Stimulated activated effector memory CD8-positive, alpha-beta T cell treated with anti-CD3 and anti-CD28 coated beads, Interleukin-12 subunit alpha, Interleukin-12 subunit beta, amount 100 ng/mL, for 72 hours (primary cell): ENCODE data around the gene PIGS.
"Not testable (repeated sequence)": the region's sequence is repeated elsewhere in the genome, so short reads cannot be mapped to it uniquely, and the experiment has no call there.

Source experiments
- ATAC-seq: fragments of 150-1000 bp; cut with Tn5 transposase; 2 replicates; pipeline ENCODE4 v1.10.0; 2021
- DNase-seq, 2 donors: peaks; one replicate each; pipeline ENCODE4 v3.0.0; 2021 to 2022; ENCODE audit warnings: low spot score in 2 of 2
- H3K27ac Mint-ChIP-seq: one replicate; pipeline ENCODE4 v1.8.0; 2022; ENCODE audit warnings: mild to moderate bottlenecking, mixed read lengths
- H3K36me3 Mint-ChIP-seq: one replicate; pipeline ENCODE4 v1.8.0; 2022; ENCODE audit warnings: mild to moderate bottlenecking, mixed read lengths
- H3K4me1 Mint-ChIP-seq: one replicate; pipeline ENCODE4 v1.8.0; 2022; ENCODE audit warnings: mixed read lengths
- H3K4me3 Mint-ChIP-seq: one replicate; pipeline ENCODE4 v1.8.0; 2022; ENCODE audit warnings: mild to moderate bottlenecking, mixed read lengths
- H3K9me3 Mint-ChIP-seq: one replicate; pipeline ENCODE4 v1.8.0; 2022; ENCODE audit warnings: mixed read lengths

PIGS gene

DNA sequence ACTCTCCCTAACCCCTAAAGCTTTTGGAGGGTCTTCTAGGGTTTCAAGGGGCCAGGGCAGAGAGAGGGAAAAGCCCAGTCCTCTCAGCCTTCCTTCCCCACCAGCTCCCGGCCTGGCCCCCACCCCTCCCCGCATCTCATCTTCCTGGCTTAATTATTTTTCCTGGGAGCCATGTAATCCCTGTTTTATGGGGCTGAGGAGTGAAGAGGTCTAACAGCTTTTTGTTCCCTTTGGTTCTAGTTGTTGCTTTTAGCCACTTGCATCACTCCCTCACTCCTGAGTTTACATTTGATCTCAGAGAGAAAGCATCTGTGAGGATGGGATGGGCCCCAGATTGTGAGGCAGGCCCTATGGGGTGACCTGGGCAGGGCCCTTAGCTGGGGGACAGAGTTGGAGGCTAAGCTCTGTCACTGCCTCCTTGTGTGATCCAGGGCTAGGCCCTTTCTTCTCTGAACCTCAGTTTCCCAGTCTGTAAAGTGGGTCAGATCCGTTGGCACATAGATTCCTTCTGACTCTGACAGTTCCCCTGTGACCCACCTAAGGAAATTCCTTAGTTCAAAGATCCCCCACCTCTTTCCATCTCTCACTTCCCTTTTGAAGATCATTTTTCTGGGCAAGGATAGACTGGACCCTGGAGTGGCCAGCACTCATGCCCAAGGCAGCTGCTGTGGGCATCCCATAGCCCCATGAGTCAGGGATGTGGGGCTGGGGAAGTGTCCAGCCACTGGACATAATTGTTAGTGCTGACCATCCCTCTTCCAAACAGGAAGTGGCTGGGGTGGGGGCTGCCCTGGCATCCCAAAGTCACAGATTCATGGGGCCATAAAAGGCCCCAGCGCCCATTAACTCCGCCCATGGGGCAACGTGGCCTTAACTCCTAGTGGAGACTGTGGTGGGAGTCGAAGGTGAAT is 39.0 kb downstream of the PIGS start:
- no peak for DNase-seq
- ATAC-seq: no peak
- H3K4me1 Mint-ChIP-seq: peaks cover 5% of the 10 kb centered on the region
- H3K36me3 Mint-ChIP-seq: no peaks in the 10 kb centered on the region
- no peak overlapping the region for H3K27ac Mint-ChIP-seq
- no peaks in the 10 kb centered on the region for H3K9me3 Mint-ChIP-seq
- H3K4me3 Mint-ChIP-seq: no peak overlapping the region

DNA sequence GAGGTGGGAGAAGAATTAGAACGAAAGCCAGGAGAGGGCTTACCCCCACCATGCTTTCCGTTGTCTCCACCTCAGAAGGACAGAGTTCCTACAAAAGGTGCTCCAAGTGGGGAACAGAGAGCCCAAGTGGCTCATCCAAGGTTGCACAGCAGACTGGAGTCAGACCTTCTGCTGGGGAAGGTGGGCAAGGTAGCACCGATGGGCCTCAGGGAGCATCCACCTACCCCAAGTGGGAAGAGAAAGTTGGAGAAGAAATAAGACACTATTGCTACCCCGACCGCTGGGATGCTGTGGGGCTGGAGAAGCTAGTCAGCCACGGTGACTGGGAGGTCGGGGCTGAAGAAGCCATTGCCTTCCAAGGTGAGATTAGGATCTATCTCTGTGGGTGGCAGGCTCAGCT is 40.4 kb downstream of the PIGS start:
- no peaks in the 10 kb centered on the region for H3K9me3 Mint-ChIP-seq

DNA sequence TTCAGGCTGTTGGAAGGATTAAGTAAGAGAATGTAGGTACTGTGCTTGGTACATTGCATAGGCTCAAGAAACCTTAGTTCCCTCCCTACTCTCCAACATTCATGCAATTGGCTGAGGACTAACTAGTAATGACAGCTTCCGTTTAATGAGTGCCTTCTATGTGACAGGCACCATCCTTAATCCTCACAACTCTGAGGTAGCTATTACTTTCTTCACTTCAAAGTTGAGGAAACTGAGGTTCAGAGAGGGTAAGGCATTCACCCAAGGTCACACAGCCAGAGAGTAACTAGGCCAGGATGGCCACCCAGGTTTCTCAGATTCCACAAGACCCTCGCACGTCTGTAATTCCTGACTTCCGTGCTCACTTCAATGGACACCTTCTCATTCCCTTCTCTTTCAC is 41.1 kb downstream of the PIGS start:
- no peak overlapping the region for H3K27ac Mint-ChIP-seq
- ATAC-seq: no peak
- H3K9me3 Mint-ChIP-seq: no peaks in the 10 kb centered on the region
- no peak for DNase-seq
- no peak overlapping the region for H3K4me3 Mint-ChIP-seq
- peaks cover 5% of the 10 kb centered on the region for H3K4me1 Mint-ChIP-seq
- H3K36me3 Mint-ChIP-seq: no peaks in the 10 kb centered on the region

More for the DNA sequence above, 40.4 kb downstream of the PIGS start:
- ATAC-seq: no peak
- H3K27ac Mint-ChIP-seq: no peak overlapping the region
- no peak overlapping the region for H3K4me3 Mint-ChIP-seq
- peaks cover 5% of the 10 kb centered on the region for H3K4me1 Mint-ChIP-seq
- no peak for DNase-seq
- no peaks in the 10 kb centered on the region for H3K36me3 Mint-ChIP-seq

DNA sequence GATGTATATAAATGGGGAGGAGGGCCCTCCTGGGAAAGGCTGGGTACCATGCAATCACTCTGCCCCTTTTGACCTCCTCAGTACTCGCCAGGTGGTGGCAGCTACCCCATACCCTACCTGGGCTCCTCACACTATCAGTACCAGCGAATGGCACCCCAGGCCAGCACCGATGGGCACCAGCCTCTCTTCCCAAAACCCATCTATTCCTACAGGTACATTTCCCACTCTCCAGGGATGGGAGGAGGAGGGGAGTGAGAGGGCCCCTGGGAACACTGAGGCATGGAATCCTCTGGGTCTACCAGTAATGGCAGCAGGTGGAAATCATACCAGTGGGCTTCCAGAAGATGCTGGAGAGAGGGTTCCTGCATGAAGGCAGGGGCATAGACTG is 42.3 kb downstream of the PIGS start:
- Mint-ChIP-seq H3K9me3 (no peaks in the 10 kb centered on the region), H3K36me3 (no peaks in the 10 kb centered on the region), H3K4me3 (no peak overlapping the region), H3K27ac (no peak overlapping the region), H3K4me1 (peaks cover 5% of the 10 kb centered on the region)
- ATAC-seq: no peak
- DNase-seq: no peak

DNA sequence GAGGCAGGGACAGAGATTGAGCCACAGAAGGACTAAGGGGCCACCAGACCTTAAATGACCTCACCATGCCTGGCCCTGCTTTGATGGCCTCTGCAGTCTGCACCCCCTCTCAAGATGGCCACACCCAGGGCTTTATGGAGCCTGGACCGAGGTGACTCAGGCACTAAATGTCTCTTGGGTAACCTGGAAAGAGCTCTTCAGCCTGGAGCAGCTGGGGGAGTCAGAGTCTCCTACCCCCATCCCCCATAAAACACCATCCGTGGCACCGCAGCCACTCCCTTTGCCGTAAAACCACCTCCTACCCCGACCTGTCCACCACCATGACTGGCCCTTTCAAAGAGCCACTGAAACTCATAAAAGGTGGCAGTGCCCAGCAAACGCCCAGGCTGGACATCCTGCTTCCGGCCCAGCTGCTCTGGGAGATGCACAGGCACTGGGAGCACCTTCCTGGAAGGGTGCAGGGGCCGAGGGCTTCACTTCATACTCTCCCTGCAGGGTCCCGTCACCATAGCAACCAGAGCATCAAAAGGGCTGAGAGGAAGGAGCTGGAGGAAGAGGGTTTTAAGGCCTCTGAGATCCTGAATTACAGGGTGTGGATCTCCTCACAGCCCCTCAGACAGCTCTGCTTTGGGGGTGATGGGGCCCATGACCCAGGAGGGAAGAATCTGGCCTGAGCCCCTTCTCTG is 42.9 kb downstream of the PIGS start:
- Mint-ChIP-seq H3K4me1 (peaks cover 2% of the 10 kb centered on the region), H3K36me3 (no peaks in the 10 kb centered on the region), H3K4me3 (no peak overlapping the region), H3K27ac (peak overlapping the region; percentile 32), H3K9me3 (no peaks in the 10 kb centered on the region)
- no peak for ATAC-seq
- DNase-seq: no peak

DNA sequence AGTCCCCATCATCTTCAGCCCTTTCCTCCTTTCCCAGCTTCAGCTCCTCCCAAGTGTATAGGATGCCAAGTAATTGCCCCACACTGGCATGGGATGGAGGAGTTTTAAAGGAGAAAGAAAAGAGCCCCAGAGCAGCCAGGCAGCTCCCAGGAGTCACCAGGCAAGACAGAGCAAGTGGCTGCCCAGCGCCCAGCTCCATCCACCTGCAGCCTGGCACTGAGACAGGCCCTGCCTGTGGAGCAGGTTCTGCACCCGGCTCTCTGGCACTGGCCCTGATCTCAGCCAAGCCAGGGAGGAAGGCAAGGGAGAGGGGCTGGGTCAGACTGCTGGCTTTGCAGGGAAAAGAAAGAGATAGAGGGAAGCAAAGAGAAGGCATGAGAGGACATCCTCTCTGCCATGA is 43.5 kb downstream of the PIGS start:
- DNase-seq: no peak
- no peak for ATAC-seq
- no peaks in the 10 kb centered on the region for H3K36me3 Mint-ChIP-seq
- peak overlapping the region; percentile 32 for H3K27ac Mint-ChIP-seq
- H3K9me3 Mint-ChIP-seq: no peaks in the 10 kb centered on the region
- no peak overlapping the region for H3K4me3 Mint-ChIP-seq
- no peaks in the 10 kb centered on the region for H3K4me1 Mint-ChIP-seq

DNA sequence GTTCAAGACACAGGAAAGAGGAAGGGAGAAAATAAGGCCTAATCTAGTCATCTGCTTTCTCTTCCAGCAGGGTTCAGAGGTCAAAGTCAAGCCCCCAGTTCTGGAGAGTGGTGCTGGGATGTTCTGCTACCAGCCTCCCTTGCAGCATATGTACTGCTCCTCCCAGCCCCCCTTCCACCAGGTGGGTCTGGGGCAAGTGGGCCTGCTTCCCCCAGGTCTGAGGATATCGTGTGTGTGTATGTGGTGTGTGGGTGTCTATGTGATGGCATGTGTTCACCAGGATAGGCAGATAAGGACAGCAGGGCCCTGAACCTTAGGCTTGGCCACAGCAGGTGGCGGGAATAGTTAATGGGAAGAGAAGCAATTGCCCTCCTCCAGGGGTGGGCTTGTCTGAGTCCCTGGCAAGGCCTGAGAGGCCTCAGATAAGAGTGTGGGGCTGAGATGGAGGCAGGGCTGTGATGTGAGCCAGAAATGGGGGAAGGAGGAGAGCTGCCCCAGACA is 44.1 kb downstream of the PIGS start:
- Mint-ChIP-seq H3K4me1 (no peaks in the 10 kb centered on the region), H3K27ac (no peak overlapping the region), H3K36me3 (no peaks in the 10 kb centered on the region), H3K4me3 (no peak overlapping the region), H3K9me3 (no peaks in the 10 kb centered on the region)
- no peak for DNase-seq
- no peak for ATAC-seq

DNA sequence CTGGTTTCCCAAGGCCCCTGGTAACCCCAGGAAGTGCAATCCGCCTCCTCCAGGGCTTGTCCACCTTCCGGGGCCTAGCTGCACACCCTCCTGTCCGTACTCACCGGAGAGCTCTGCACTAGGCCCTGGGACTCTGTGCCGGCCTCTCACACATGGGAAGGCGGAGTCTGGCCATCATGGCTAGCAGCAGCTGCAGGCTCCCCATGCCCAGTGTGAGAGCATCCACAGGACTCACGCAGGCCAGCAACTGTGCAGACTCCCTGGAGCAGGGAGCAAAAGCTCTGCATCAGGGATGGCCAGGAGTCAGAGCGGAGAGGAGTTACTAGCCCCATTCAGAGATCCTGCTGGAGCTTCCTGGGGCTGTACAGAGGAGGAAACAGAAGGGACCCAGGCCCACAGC is 44.9 kb downstream of the PIGS start:
- DNase-seq (no peak), ATAC-seq (no peak)
- H3K36me3 Mint-ChIP-seq: no peaks in the 10 kb centered on the region
- peak overlapping the region; percentile 68 for H3K27ac Mint-ChIP-seq
- no peak overlapping the region for H3K4me3 Mint-ChIP-seq
- H3K4me1 Mint-ChIP-seq: no peaks in the 10 kb centered on the region
- no peaks in the 10 kb centered on the region for H3K9me3 Mint-ChIP-seq

DNA sequence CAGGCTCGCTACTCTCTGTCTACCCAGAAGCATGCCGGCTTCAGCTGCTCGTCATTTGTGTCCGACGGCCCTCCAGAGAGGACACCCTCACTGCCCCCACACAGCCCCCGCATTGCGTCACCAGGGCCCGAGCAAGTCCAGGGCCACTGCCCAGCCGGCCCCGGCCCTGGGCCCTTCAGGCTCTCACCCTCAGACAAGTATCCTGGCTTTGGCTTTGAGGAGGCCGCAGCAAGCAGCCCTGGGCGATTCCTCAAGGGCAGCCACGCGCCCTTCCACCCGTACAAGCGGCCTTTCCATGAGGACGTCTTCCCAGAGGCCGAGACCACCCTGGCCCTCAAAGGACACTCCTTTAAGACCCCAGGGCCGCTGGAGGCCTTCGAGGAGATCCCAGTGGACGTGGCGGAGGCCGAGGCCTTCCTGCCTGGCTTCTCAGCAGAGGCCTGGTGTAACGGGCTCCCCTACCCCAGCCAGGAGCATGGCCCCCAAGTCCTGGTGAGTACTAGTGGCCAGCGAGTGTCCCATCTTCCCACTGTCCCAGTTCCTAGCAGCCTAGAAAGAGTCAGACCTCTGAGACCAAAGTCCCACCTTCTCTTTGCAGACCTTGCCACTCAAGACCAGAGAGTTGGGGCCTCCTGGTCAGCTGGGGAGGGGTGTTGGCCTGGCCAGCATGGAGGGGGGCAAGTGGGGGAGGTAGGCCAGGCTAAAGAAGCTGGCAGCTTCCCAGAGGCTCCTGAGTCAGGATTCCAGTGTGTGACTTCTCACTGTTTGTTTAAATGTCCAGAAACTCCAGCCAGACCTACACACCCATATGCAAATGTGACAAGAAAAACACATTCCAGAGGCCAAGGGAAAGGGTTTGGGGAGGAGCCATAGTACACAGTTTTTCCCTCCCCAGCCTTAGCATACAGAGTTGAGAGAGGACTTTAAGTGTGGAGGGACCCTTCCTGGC is 46.6 kb downstream of the PIGS start:
- Mint-ChIP-seq H3K4me3 (no peak overlapping the region), H3K27ac (no peak overlapping the region), H3K9me3 (no peaks in the 10 kb centered on the region), H3K36me3 (no peaks in the 10 kb centered on the region), H3K4me1 (no peaks in the 10 kb centered on the region)
- ATAC-seq (no peak), DNase-seq (no peak)

DNA sequence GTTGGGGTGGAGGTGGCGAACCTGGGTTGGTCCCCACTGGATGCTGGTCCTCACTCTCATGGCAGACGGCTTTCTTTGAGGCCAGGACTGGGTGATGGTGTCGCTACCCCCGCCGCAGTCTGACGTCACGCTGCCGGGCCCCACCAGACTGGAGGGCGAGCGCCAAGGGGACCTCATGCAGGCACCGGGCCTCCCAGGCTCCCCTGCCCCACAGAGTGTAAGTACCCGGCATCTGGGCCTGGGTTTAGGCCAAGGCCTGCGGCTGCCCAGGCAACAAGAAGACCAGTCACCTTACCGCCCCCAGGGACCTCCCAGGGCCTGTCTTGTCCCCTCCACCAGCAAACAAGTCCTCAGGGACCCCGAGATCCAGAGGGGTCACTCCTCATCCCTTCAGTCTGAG is 47.4 kb downstream of the PIGS start:
- H3K4me1 Mint-ChIP-seq: no peaks in the 10 kb centered on the region
- no peaks in the 10 kb centered on the region for H3K36me3 Mint-ChIP-seq
- DNase-seq (no peak), ATAC-seq (no peak)
- no peaks in the 10 kb centered on the region for H3K9me3 Mint-ChIP-seq
- no peak overlapping the region for H3K27ac Mint-ChIP-seq
- H3K4me3 Mint-ChIP-seq: no peak overlapping the region

DNA sequence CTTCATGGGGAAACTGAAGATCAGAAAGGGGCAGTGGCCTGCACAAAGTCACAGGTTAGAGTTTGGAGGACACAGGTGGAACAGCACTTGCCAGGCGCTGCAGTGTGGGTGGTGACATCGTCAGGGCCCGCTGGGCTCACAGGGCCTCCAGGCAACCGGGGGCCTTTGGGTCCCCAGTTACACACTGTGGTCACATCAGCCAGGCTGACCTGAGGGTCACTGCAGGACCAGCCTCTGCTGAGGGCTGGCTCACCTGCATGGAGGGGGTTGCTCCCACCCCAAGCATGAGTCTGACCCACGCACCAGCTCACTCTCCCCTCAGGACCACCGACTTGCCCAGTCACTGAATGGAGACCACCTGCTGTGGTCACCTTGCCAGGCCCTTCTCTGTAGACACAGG is 48.1 kb downstream of the PIGS start:
- Mint-ChIP-seq H3K9me3 (no peaks in the 10 kb centered on the region), H3K27ac (peak overlapping the region; percentile 23), H3K4me1 (no peaks in the 10 kb centered on the region), H3K36me3 (no peaks in the 10 kb centered on the region), H3K4me3 (no peak overlapping the region)
- DNase-seq (no peak), ATAC-seq (no peak)

DNA sequence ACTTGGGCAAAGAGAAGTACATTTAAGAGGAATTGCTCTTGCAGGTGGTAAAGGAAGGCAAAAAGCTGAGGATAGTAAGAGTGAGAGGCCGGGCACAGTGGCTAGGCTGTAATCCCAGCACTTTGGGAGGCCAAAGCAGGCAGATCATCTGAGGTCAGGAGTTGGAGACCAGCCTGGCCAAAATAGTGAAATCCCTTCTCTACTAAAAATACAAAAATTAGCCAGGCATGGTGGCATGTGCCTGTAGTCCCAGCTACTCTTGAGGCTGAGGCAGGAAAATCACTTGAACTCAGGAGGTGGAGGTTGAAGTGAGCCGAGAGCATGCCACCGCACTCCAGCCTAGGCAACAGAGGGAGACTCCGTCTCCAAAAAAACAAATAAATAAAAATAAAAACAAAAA is 49.0 kb downstream of the PIGS start:
- not testable (repeated sequence) for H3K4me1 Mint-ChIP-seq, H3K9me3 Mint-ChIP-seq, H3K4me3 Mint-ChIP-seq, DNase-seq, ATAC-seq, H3K36me3 Mint-ChIP-seq, H3K27ac Mint-ChIP-seq

DNA sequence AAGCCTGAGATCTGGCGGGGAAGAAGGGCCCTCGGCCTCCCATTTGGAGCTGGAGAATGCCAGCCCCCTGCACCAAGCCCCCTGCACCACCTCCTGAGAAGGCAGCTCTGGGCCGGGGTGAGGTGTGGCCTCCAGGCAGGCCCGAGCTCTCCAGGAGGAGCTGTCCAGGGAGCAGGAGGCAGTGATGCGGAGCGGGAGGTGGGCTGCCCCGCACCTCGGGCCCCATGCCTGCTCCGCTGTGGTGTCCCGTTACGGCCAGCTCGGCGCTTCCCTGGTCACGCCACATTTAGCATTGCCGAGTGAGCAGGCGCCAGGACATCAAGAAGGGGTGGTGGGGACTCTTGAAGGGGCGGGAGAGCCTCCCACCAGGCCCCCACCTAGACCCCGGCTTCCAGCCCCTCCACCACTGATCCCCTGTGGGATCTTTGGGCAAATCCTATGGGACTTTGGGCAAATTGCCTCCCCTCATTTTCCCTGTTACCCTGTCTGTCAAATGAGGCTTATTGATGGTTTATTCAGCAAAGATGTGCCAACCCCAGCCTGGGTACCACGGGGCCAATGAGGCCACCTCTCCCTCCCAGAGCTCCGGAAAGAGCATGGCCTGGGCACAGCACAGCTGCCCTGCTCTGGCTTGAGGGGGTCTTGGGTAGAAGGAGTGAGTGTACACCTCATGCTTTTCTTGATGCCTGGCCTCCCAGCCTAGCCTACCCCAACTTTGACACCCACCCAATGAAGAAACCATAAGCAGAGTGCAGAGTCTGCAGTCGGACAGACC is 49.8 kb downstream of the PIGS start:
- Mint-ChIP-seq H3K4me3 (no peak overlapping the region), H3K4me1 (no peaks in the 10 kb centered on the region), H3K9me3 (no peaks in the 10 kb centered on the region), H3K36me3 (no peaks in the 10 kb centered on the region), H3K27ac (no peak overlapping the region)
- DNase-seq (no peak), ATAC-seq (no peak)

DNA sequence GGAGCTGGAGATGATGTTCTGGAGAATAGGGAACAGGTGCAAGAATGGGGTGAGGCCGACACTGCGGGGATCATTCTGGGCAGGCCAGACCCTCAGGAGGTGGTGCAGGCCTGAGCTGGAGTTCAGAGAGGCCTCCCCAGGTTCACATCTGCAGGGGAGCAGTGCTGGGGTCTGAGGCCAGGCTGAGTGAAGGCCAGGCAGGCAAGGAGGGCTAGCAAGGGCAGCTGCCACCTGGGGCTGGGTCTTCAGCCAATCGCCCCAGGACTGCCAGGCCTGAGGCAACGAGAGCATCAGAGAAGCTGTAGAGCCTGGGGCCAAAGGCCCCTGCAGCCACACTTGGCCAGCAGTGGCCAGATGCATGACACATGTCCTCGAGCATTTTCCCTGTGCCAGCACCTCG is 50.6 kb downstream of the PIGS start:
- DNase-seq: no peak
- Mint-ChIP-seq H3K27ac (no peak overlapping the region), H3K4me3 (no peak overlapping the region), H3K4me1 (no peaks in the 10 kb centered on the region), H3K9me3 (no peaks in the 10 kb centered on the region), H3K36me3 (no peaks in the 10 kb centered on the region)
- ATAC-seq: no peak
